GM23248 (cell line): ENCODE data around the gene CACNA2D1.

Source experiments
- EZH2 ChIP-seq: fragments of 200-600 bp; sonication (generic); IDR thresholded peaks from 2 replicates; pipeline ENCODE4 v1.6.1; 2018; ENCODE audit warnings: antibody characterized with exemption, mild to moderate bottlenecking; ENCODE audit not compliant: insufficient read depth, poor library complexity, severe bottlenecking
- EZH2phosphoT487 ChIP-seq: fragments of 200-600 bp; sonication (generic); IDR thresholded peaks from 2 replicates; pipeline ENCODE4 v1.6.1; 2018; ENCODE audit warnings: antibody characterized with exemption, moderate library complexity, mild to moderate bottlenecking, low read depth; ENCODE audit not compliant: insufficient read depth

- TF ChIP-seq EZH2phosphoT487 (no peak), EZH2 (no peak)
Observed at GRCh38 chr7:82274681-82275080, 168.9 kb downstream of the CACNA2D1 start.
